Lung (tissue), 12 donors: ENCODE data around the gene FOXP1. TPM values are rescaled to one million over a fixed set of nuclear protein-coding genes. Genes with fewer than 3 reads are reported as not detected.

Experiments used
- ATAC-seq: fragments of 200-7000 bp; cut with Tn5 transposase; one replicate; pipeline ENCODE4 v1.9.1; 2020; ENCODE audit warnings: moderate number of reproducible peaks; ENCODE audit not compliant: insufficient read depth, low FRiP score
- DNase-seq, 3 donors: peaks; one replicate each; pipeline ENCODE4 v3.0.0-alpha.2; 2013 to 2017
- H3K27ac ChIP-seq, 2 donors: one replicate each; pipeline ENCODE4 v1.5.1; 2013; ENCODE audit warnings: mild to moderate bottlenecking in 2 of 2, moderate library complexity in 2 of 2, control low read depth in 1 of 2, inconsistent platforms in 1 of 2, low read depth in 1 of 2, low read length in 1 of 2
- H3K27me3 ChIP-seq, 3 donors: one replicate each; pipeline ENCODE4 v1.5.1; 2013; ENCODE audit warnings: low read length in 2 of 3; ENCODE audit not compliant: control insufficient read depth in 3 of 3, insufficient read depth in 3 of 3
- H3K36me3 ChIP-seq, 4 donors: one replicate each; pipeline ENCODE4 v1.5.1; 2013; ENCODE audit warnings: low read length in 4 of 4, mild to moderate bottlenecking in 1 of 4, moderate library complexity in 1 of 4; ENCODE audit not compliant: control insufficient read depth in 4 of 4, insufficient read depth in 4 of 4
- H3K4me1 ChIP-seq, 5 donors: one replicate each; pipeline ENCODE4 v1.5.1; 2013; ENCODE audit warnings: low read length in 5 of 5, mild to moderate bottlenecking in 2 of 5, moderate library complexity in 1 of 5; ENCODE audit not compliant: control insufficient read depth in 5 of 5, insufficient read depth in 5 of 5
- H3K4me3 ChIP-seq: one replicate; pipeline ENCODE4 v1.5.1; 2013; ENCODE audit warnings: mild to moderate bottlenecking, control low read depth, moderate library complexity
- H3K9ac ChIP-seq, 2 donors: one replicate each; pipeline ENCODE4 v1.5.1; 2013; ENCODE audit warnings: low read length in 2 of 2, control low read depth in 1 of 2; ENCODE audit not compliant: insufficient read depth in 1 of 2
- H3K9me3 ChIP-seq, 4 donors: one replicate each; pipeline ENCODE4 v1.5.1; 2013; ENCODE audit warnings: low read length in 3 of 4, mild to moderate bottlenecking in 1 of 4, moderate library complexity in 1 of 4; ENCODE audit not compliant: control insufficient read depth in 4 of 4, insufficient read depth in 3 of 4
- CTCF ChIP-seq: IDR thresholded peaks from 2 replicates; pipeline ENCODE4 v1.5.1; 2012; ENCODE audit warnings: mild to moderate bottlenecking; ENCODE audit errors: control extremely low read depth, extremely low read depth
- WGBS, 2 donors: extraction: QIAGEN DNeasy Blood & Tissue Kit; methylation state at CpG; one replicate each; pipeline ENCODE4 v1.1.7; 2013; 5-methylcytosine and 5-hydroxymethylcytosine counted together
- polyA plus RNA-seq, 2 donors: library from polyadenylated mRNA; stranded (reverse); fragments of 200-250 nt; gene quantifications; one replicate each; pipeline ENCODE4 v1.2.1, GENCODE V29; 2013
- total RNA-seq, 2 donors: library from RNA; depleted of rRNA in 1 of 2; stranded (reverse); fragments of >200 nt in 1 of 2; gene quantifications; one replicate each; pipeline ENCODE4 v1.2.1, GENCODE V29; 2014 to 2021
- donor health status: control.
- donor health status: control.
- donor health status: Bipolar disorder and iron deficiency.
- donor health status: healthy.
- donor health status: DM: yes; HTN: yes; CAD: no.

FOXP1 gene
- total and polyA plus RNA-seq, 4 donors = 13.8 to 287 (median 73.9) TPM

GRCh38 chr3:71117572-71118247 is 465.8 kb downstream of the FOXP1 start:
- H3K36me3 ChIP-seq = peaks cover 0 to 4% (median 1%) of the 10 kb centered on the region in 4 donors
- no peak for TF ChIP-seq CTCF
- WGBS, 2 donors = 75 to 82% methylated on average over 7 of the region's 7 CpGs
- DNase-seq (no peak), ATAC-seq (no peak)
- no peaks in the 10 kb centered on the region for H3K9me3 ChIP-seq
- H3K9ac ChIP-seq = no peak overlapping the region
- H3K27ac ChIP-seq = no peak overlapping the region
- H3K27me3 ChIP-seq = no peaks in the 10 kb centered on the region
- peaks cover 0 to 13% (median 5%) of the 10 kb centered on the region in 5 donors for H3K4me1 ChIP-seq
- H3K4me3 ChIP-seq = no peak overlapping the region

DNA sequence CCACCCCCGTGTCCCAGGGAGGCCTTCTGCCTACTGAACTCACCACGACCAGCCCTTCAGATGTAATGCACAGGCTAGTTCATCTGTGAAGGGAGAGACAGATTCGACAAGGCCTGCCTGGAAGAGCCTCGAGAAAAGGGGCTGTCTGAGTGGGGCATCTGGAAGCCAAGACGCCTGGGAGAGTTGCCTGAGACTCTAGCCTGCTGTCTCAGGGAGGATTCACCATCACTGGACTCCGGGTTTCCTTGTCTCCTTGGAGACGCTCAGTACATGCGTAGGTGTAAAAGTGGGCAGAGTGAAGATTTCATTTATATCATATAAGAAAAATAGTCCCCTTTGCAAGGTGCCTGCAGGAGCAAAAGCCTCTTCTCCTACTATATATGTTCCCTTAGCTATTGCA is 468.9 kb downstream of the FOXP1 start:
- peaks cover 0 to 26% (median 16%) of the 10 kb centered on the region in 5 donors for H3K4me1 ChIP-seq
- H3K9ac ChIP-seq = no peak overlapping the region
- 86 to 94% methylated on average over 8 of the region's 8 CpGs for WGBS, 2 donors
- no peaks in the 10 kb centered on the region for H3K9me3 ChIP-seq
- no peaks in the 10 kb centered on the region for H3K27me3 ChIP-seq
- H3K4me3 ChIP-seq = no peak overlapping the region
- H3K36me3 ChIP-seq = peaks cover 4 to 11% (median 10%) of the 10 kb centered on the region in 4 donors
- no peak overlapping the region for H3K27ac ChIP-seq
- no peak for DNase-seq
- no peak for ATAC-seq
- TF ChIP-seq CTCF = no peak

GRCh38 chr3:71112576-71112975 is 471.0 kb downstream of the FOXP1 start:
- 47 to 59% methylated on average over 6 of the region's 6 CpGs for WGBS, 2 donors
- H3K4me1 ChIP-seq = peaks cover 0 to 33% (median 20%) of the 10 kb centered on the region in 5 donors
- DNase-seq = peak in 2 of 3 donors; percentile 91

More at GRCh38 chr3:71112576-71112975, 471.0 kb downstream of the FOXP1 start:
- H3K4me3 ChIP-seq = no peak overlapping the region
- H3K27ac ChIP-seq = peak overlapping the region; percentile 45 to 73
- peak overlapping the region in 1 of 2 donors; percentile 66 for H3K9ac ChIP-seq
- peaks cover 4 to 11% (median 9%) of the 10 kb centered on the region in 4 donors for H3K36me3 ChIP-seq
- no peaks in the 10 kb centered on the region for H3K27me3 ChIP-seq
- H3K9me3 ChIP-seq = no peaks in the 10 kb centered on the region
- no peak for ATAC-seq
- no peak for TF ChIP-seq CTCF
